HepG2 (cell line): ENCODE measurements around the gene MKS1. TPM values are rescaled to one million over a fixed set of nuclear protein-coding genes. Genes with fewer than 3 reads are reported as not detected.

Source experiments
- ATM ChIP-seq: fragments of 450-650 bp; IDR thresholded peaks from 2 replicates; pipeline ENCODE4 v1.7.1; 2017; ENCODE audit warnings: mild to moderate bottlenecking, borderline replicate concordance
- EZH2 ChIP-seq: conservative IDR thresholded peaks from 2 replicates; pipeline ENCODE4 v1.6.1; 2012; ENCODE audit warnings: mild to moderate bottlenecking, low read depth, low read length, moderate library complexity
- GATA4 ChIP-seq: sonication (generic); IDR thresholded peaks from 2 replicates; pipeline ENCODE4 v1.6.1; 2016; ENCODE audit warnings: antibody characterized with exemption, low read depth, borderline replicate concordance
- GATAD1 ChIP-seq: IDR thresholded peaks from 2 replicates; pipeline ENCODE4 v1.6.1; 2016; ENCODE audit warnings: missing genetic modification reagents, missing compliant biosample characterization
- KDM5A ChIP-seq: fragments of 200-600 bp; sonication (generic); IDR thresholded peaks from 2 replicates; pipeline ENCODE4 v1.7.0; 2018; ENCODE audit warnings: antibody characterized with exemption, mild to moderate bottlenecking, low read length, borderline replicate concordance
- MATR3 ChIP-seq: sonication (generic); formaldehyde crosslinking; IDR thresholded peaks from 2 replicates; pipeline ENCODE4 v1.4.0; 2020; ENCODE audit warnings: missing genetic modification reagents
- MIXL1 ChIP-seq: IDR thresholded peaks from 2 replicates; pipeline ENCODE4 v1.6.1; 2016
- POLR2A ChIP-seq, 2 experiments: IDR thresholded peaks; 2 replicates each; pipeline ENCODE4 v1.6.1; 2011; ENCODE audit warnings: low read depth in 2 of 2, low read length in 2 of 2, mild to moderate bottlenecking in 1 of 2, moderate library complexity in 1 of 2; ENCODE audit not compliant: insufficient read depth in 1 of 2
- RFX1 ChIP-seq: fragments of 450-650 bp; IDR thresholded peaks from 2 replicates; pipeline ENCODE4 v1.6.1; 2017
- SALL1 ChIP-seq: sonication (generic); formaldehyde crosslinking; IDR thresholded peaks from 2 replicates; pipeline ENCODE4 v1.8.0; 2022; ENCODE audit warnings: mild to moderate bottlenecking, missing genetic modification reagents
- ZNF256 ChIP-seq: sonication (generic); formaldehyde crosslinking; conservative IDR thresholded peaks from 2 replicates; pipeline ENCODE4 v1.4.0; 2020; ENCODE audit warnings: missing genetic modification reagents
- ZNF264 ChIP-seq: sonication (generic); formaldehyde crosslinking; IDR thresholded peaks from 2 replicates; pipeline ENCODE4 v1.4.0; 2020; ENCODE audit warnings: missing genetic modification reagents
- ZNF44 ChIP-seq: sonication (generic); formaldehyde crosslinking; IDR thresholded peaks from 2 replicates; pipeline ENCODE4 v1.5.1; 2020; ENCODE audit warnings: mild to moderate bottlenecking, missing genetic modification reagents
- ZNF850 ChIP-seq: sonication (generic); formaldehyde crosslinking; conservative IDR thresholded peaks from 2 replicates; pipeline ENCODE4 v1.9.0; 2021; ENCODE audit warnings: mild to moderate bottlenecking, missing genetic modification reagents
- polyA plus RNA-seq, 8 experiments: library from polyadenylated mRNA; depleted of rRNA in 3 of 8; stranded (reverse) in 7 of 8; unstranded in 1 of 8; fragments of >200 nt; fragmentation: Illumina TruSeq in 4 of 8; extraction: Trizol in 4 of 8; gene quantifications; 2 replicates each; pipeline versions ENCODE4 v1.2.1 to v1.2.3, GENCODE V29; 2011 to 2016; ENCODE audit warnings: low read depth in 4 of 8, missing spikeins in 1 of 8, mixed read lengths in 1 of 8; ENCODE audit not compliant: insufficient read depth in 1 of 8
- total RNA-seq, 5 experiments: library from RNA; depleted of rRNA; stranded (reverse); fragments of >200 nt; fragmentation: Illumina TruSeq; extraction: Trizol; gene quantifications; 2 replicates each; pipeline ENCODE4 v1.2.3, GENCODE V29; 2016; ENCODE audit warnings: low read depth in 1 of 5
- TF ChIP-seq, protein P1 (sequence below): IDR thresholded peaks from 2 replicates; pipeline ENCODE4 v1.6.1; 2012; ENCODE audit warnings: low read length, improper control_type of control experiment
- TF ChIP-seq, protein P2 (sequence below): sonication (generic); formaldehyde crosslinking; IDR thresholded peaks from 2 replicates; pipeline ENCODE4 v1.5.0; 2020; ENCODE audit warnings: missing genetic modification reagents
- TF ChIP-seq, protein P3 (sequence below): sonication (generic); formaldehyde crosslinking; IDR thresholded peaks from 2 replicates; pipeline ENCODE4 v1.8.0; 2022; ENCODE audit warnings: mild to moderate bottlenecking, missing genetic modification reagents
- TF ChIP-seq, protein P4 (sequence below): sonication (generic); formaldehyde crosslinking; IDR thresholded peaks from 2 replicates; pipeline ENCODE4 v1.5.1; 2020; ENCODE audit warnings: mild to moderate bottlenecking, missing genetic modification reagents, borderline replicate concordance

Gene MKS1
- total and polyA plus RNA-seq, 2 of the 13 experiments (the other 11 are each of a cell fraction or from before 2014, with no cell fraction given): 16.1 to 26.3 TPM

DNA sequence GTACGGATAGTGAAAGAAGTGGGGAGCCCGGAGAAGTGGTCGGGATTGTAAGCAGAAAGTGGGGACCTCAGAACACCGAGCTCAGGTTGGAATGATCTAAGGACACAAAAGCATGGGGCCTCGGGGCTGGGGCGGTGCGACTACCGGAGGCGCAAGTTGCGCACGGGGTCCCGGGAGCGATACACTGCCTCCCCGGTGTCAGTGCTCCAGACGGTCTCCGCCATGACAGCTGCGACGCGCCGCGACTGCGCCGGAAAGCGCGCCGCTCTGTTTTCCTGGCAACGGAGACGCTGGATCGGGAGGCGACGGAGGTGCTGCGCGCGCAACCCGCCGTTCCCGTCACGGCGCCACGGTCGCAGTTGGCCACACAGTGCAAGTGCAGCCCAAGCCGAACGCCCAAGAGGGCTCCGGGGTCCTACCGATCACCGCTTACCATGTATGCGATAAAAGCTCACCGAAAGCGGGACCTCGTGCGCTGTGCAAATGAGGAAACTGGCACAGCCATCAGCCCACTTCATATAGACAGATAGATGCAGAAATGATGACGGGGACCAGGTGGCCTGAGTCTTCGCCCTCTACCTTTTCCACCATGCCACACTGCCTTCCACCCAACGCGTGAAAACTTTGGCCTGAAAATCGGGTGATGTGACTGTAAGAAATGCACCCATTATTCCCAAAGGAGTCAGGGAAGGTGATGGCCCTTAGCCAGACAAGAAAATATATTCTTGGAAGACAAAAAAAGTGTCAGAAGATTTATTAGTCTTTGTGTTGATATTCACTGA is at the start of gene MKS1 (continued):
- TF ChIP-seq, protein P1, sequence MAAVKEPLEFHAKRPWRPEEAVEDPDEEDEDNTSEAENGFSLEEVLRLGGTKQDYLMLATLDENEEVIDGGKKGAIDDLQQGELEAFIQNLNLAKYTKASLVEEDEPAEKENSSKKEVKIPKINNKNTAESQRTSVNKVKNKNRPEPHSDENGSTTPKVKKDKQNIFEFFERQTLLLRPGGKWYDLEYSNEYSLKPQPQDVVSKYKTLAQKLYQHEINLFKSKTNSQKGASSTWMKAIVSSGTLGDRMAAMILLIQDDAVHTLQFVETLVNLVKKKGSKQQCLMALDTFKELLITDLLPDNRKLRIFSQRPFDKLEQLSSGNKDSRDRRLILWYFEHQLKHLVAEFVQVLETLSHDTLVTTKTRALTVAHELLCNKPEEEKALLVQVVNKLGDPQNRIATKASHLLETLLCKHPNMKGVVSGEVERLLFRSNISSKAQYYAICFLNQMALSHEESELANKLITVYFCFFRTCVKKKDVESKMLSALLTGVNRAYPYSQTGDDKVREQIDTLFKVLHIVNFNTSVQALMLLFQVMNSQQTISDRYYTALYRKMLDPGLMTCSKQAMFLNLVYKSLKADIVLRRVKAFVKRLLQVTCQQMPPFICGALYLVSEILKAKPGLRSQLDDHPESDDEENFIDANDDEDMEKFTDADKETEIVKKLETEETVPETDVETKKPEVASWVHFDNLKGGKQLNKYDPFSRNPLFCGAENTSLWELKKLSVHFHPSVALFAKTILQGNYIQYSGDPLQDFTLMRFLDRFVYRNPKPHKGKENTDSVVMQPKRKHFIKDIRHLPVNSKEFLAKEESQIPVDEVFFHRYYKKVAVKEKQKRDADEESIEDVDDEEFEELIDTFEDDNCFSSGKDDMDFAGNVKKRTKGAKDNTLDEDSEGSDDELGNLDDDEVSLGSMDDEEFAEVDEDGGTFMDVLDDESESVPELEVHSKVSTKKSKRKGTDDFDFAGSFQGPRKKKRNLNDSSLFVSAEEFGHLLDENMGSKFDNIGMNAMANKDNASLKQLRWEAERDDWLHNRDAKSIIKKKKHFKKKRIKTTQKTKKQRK: no peak
- TF ChIP-seq MATR3 (CRISPR knock-in tag): no peak
- TF ChIP-seq, protein P2, sequence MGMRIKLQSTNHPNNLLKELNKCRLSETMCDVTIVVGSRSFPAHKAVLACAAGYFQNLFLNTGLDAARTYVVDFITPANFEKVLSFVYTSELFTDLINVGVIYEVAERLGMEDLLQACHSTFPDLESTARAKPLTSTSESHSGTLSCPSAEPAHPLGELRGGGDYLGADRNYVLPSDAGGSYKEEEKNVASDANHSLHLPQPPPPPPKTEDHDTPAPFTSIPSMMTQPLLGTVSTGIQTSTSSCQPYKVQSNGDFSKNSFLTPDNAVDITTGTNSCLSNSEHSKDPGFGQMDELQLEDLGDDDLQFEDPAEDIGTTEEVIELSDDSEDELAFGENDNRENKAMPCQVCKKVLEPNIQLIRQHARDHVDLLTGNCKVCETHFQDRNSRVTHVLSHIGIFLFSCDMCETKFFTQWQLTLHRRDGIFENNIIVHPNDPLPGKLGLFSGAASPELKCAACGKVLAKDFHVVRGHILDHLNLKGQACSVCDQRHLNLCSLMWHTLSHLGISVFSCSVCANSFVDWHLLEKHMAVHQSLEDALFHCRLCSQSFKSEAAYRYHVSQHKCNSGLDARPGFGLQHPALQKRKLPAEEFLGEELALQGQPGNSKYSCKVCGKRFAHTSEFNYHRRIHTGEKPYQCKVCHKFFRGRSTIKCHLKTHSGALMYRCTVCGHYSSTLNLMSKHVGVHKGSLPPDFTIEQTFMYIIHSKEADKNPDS (CRISPR knock-in tag): no peak
- no peak for TF ChIP-seq EZH2
- peak; percentile 99 for TF ChIP-seq GATAD1 (CRISPR knock-in tag)
- TF ChIP-seq, protein P3, sequence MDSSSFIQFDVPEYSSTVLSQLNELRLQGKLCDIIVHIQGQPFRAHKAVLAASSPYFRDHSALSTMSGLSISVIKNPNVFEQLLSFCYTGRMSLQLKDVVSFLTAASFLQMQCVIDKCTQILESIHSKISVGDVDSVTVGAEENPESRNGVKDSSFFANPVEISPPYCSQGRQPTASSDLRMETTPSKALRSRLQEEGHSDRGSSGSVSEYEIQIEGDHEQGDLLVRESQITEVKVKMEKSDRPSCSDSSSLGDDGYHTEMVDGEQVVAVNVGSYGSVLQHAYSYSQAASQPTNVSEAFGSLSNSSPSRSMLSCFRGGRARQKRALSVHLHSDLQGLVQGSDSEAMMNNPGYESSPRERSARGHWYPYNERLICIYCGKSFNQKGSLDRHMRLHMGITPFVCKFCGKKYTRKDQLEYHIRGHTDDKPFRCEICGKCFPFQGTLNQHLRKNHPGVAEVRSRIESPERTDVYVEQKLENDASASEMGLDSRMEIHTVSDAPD: peak; percentile 13; the same call in 1 of the 2 replicates
- TF ChIP-seq ZNF850 (CRISPR knock-in tag): no peak
- TF ChIP-seq RFX1: peak; percentile 90
- TF ChIP-seq ZNF256: 0 out of 2 replicates have a peak, but pooled peaks have one; percentile 53
- no peak for TF ChIP-seq MIXL1 (CRISPR knock-in tag)
- TF ChIP-seq GATA4: peak; percentile 59; the same call in 1 of the 2 replicates
- TF ChIP-seq POLR2A (IDR thresholded peaks at IDR 0.05; ENCODE audit: insufficient read depth in 1 of 2, low read depth in 2 of 2, low read length in 2 of 2): peak; percentile 89 to 94
- TF ChIP-seq KDM5A: peak; percentile 75
- TF ChIP-seq, protein P4, sequence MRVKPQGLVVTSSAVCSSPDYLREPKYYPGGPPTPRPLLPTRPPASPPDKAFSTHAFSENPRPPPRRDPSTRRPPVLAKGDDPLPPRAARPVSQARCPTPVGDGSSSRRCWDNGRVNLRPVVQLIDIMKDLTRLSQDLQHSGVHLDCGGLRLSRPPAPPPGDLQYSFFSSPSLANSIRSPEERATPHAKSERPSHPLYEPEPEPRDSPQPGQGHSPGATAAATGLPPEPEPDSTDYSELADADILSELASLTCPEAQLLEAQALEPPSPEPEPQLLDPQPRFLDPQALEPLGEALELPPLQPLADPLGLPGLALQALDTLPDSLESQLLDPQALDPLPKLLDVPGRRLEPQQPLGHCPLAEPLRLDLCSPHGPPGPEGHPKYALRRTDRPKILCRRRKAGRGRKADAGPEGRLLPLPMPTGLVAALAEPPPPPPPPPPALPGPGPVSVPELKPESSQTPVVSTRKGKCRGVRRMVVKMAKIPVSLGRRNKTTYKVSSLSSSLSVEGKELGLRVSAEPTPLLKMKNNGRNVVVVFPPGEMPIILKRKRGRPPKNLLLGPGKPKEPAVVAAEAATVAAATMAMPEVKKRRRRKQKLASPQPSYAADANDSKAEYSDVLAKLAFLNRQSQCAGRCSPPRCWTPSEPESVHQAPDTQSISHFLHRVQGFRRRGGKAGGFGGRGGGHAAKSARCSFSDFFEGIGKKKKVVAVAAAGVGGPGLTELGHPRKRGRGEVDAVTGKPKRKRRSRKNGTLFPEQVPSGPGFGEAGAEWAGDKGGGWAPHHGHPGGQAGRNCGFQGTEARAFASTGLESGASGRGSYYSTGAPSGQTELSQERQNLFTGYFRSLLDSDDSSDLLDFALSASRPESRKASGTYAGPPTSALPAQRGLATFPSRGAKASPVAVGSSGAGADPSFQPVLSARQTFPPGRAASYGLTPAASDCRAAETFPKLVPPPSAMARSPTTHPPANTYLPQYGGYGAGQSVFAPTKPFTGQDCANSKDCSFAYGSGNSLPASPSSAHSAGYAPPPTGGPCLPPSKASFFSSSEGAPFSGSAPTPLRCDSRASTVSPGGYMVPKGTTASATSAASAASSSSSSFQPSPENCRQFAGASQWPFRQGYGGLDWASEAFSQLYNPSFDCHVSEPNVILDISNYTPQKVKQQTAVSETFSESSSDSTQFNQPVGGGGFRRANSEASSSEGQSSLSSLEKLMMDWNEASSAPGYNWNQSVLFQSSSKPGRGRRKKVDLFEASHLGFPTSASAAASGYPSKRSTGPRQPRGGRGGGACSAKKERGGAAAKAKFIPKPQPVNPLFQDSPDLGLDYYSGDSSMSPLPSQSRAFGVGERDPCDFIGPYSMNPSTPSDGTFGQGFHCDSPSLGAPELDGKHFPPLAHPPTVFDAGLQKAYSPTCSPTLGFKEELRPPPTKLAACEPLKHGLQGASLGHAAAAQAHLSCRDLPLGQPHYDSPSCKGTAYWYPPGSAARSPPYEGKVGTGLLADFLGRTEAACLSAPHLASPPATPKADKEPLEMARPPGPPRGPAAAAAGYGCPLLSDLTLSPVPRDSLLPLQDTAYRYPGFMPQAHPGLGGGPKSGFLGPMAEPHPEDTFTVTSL (CRISPR knock-in tag): no peak; the same call in 1 of the 2 replicates
- TF ChIP-seq ZNF264 (CRISPR knock-in tag): peak; percentile 50; the same call in 1 of the 2 replicates
- no peak for TF ChIP-seq ATM
- peak; percentile 86 for TF ChIP-seq ZNF44
- peak; percentile 90 for TF ChIP-seq SALL1 (CRISPR knock-in tag)
